ENCODE results near the gene PNMT. TPM values are rescaled to one million over a fixed set of nuclear protein-coding genes. Genes with fewer than 3 reads are reported as not detected.

The PNMT gene
- total and polyA plus RNA-seq, 2 donors (not counting 1 experiment from before 2014, with no cell fraction given): not detected

DNA sequence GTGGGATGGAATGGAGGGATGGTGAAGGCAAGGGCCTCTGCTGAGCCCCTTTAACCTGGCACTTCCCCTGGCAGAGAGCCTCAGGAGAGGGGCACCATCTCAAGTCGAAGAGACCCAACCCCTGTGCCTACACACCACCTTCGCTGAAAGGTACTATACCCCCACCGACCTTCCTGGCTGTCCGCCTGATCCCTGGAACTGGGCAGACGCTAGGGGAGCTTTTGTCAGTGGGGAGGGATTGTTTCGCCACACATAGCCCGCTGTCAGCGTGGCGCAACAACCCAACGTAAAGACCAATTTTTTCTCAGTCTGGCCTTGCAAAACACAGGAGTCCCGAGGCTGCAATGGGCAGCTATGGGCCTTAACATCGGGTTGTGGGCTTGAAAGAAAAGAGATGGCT lies 38.4 kb upstream of the PNMT start:
- no peaks in the 10 kb centered on the region for H4K20me1 ChIP-seq (ENCODE audit: control insufficient read depth, extremely low read depth, insufficient read depth, low read length)
- H3K4me1 ChIP-seq (ENCODE audit: control insufficient read depth, extremely low read depth, insufficient read depth, low read length): no peaks in the 10 kb centered on the region
- no peaks in the 10 kb centered on the region for H3K36me3 ChIP-seq (ENCODE audit: control insufficient read depth, insufficient read depth, low read length)
- no peak for DNase-seq (ENCODE audit: low read depth in 2 of 2)
- H3K4me2 ChIP-seq (ENCODE audit: extremely low read depth, insufficient read depth, low read length): no peak overlapping the region
- H3K9me3 ChIP-seq (ENCODE audit: control insufficient read depth, insufficient read depth, low read depth, low read length): no peaks in the 10 kb centered on the region
- H3K9ac ChIP-seq (ENCODE audit: insufficient read depth, low read length): no peak overlapping the region
- no peaks in the 10 kb centered on the region for H3K79me2 ChIP-seq (ENCODE audit: control insufficient read depth, insufficient read depth, low read length)
- TF ChIP-seq CTCF (conservative IDR thresholded peaks at IDR 0.05 in 1 of 2, IDR thresholded peaks at IDR 0.05 in 1 of 2; ENCODE audit: low read depth in 1 of 2, low read length in 2 of 2) (no peak), EZH2 (IDR thresholded peaks at IDR 0.05; ENCODE audit: low read length, missing control alignments) (no peak)
- H2AFZ ChIP-seq (ENCODE audit: low read length): no peak overlapping the region
- no peak overlapping the region for H3K4me3 ChIP-seq (replicated peaks in 1 of 4; ENCODE audit: control extremely low read depth in 1 of 4, insufficient read depth in 1 of 4, low read depth in 3 of 4, low read length in 4 of 4)
- H3K27ac ChIP-seq (ENCODE audit: insufficient read depth, low read length): no peak overlapping the region
- H3K27me3 ChIP-seq (ENCODE audit: control insufficient read depth, insufficient read depth, low read length): peaks cover 52% of the 10 kb centered on the region

DNA sequence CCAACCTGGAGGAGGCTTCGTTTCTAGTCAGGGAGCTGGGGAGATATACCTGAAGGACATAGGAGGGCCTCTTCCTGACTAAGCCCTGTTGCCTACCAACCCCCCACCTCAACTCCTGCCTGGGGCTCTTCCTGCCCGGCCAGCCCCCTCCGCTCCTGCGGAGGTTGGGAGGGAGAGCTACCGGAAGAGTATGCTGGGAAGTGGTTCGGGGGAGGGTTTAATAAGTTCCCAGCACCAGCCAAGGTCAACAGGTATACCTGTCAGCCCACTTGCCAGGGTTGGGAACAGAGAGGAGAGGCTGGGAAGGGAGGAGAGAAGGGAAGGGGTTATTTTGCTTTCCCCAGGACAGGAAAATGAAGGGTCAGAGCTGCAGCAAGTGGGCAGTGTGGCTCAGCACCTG lies 36.9 kb upstream of the PNMT start:
- no peak overlapping the region for H2AFZ ChIP-seq (ENCODE audit: low read length)
- H3K9me3 ChIP-seq (ENCODE audit: control insufficient read depth, insufficient read depth, low read depth, low read length): no peaks in the 10 kb centered on the region
- H3K4me2 ChIP-seq (ENCODE audit: extremely low read depth, insufficient read depth, low read length): no peak overlapping the region
- TF ChIP-seq CTCF (conservative IDR thresholded peaks at IDR 0.05 in 1 of 2, IDR thresholded peaks at IDR 0.05 in 1 of 2; ENCODE audit: low read depth in 1 of 2, low read length in 2 of 2): no peak
- TF ChIP-seq EZH2 (IDR thresholded peaks at IDR 0.05; ENCODE audit: low read length, missing control alignments): no peak
- H3K27ac ChIP-seq (ENCODE audit: insufficient read depth, low read length): no peak overlapping the region
- no peak overlapping the region for H3K9ac ChIP-seq (ENCODE audit: insufficient read depth, low read length)
- no peaks in the 10 kb centered on the region for H3K79me2 ChIP-seq (ENCODE audit: control insufficient read depth, insufficient read depth, low read length)
- H3K4me3 ChIP-seq (replicated peaks in 1 of 4; ENCODE audit: control extremely low read depth in 1 of 4, insufficient read depth in 1 of 4, low read depth in 3 of 4, low read length in 4 of 4): no peak overlapping the region
- H3K27me3 ChIP-seq (ENCODE audit: control insufficient read depth, insufficient read depth, low read length): peaks cover 37% of the 10 kb centered on the region
- no peak for DNase-seq (ENCODE audit: low read depth in 2 of 2)
- H4K20me1 ChIP-seq (ENCODE audit: control insufficient read depth, extremely low read depth, insufficient read depth, low read length): no peaks in the 10 kb centered on the region
- no peaks in the 10 kb centered on the region for H3K36me3 ChIP-seq (ENCODE audit: control insufficient read depth, insufficient read depth, low read length)
- no peaks in the 10 kb centered on the region for H3K4me1 ChIP-seq (ENCODE audit: control insufficient read depth, extremely low read depth, insufficient read depth, low read length)

DNA sequence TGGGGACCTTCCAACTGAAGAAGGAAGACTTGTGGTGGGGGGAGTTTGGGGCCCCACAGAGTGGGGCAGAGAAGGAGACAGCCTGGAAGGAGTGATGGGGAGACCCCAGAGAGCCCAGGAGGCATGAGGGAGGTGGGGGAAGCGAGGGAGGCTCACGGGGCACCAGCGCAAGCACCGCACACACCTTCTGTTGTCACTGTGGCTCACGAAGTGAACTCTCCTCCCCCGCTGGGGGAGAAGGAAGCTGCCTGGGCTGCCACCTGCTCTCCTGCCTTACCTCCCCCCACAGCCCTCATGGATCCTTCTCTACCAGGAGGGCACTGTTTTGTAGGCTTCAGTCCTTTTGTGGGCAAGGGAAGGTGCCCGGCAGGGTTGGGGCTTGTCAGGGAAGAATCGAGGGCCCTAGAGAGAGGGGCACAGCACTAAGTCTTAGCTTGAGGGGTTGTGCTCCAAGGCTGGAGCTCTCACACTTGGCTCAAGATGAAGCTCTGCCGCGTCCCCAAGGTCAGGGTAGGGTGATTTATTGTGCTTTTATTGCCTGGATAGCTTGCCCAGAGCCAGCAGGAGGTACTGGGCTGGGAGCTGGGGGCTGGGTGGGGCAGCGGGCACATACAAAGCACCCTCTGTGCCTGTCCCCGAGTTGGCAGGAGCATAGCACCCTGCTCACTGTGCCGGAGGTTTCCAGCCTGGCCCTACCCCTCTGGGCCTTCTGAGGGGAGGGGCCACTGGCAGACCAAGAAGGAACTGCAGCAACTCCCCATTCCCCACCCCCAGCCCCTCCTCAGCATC lies 35.9 kb upstream of the PNMT start:
- no peak overlapping the region for H3K27ac ChIP-seq (ENCODE audit: insufficient read depth, low read length)
- H2AFZ ChIP-seq (ENCODE audit: low read length): no peak overlapping the region
- no peaks in the 10 kb centered on the region for H4K20me1 ChIP-seq (ENCODE audit: control insufficient read depth, extremely low read depth, insufficient read depth, low read length)
- no peak for TF ChIP-seq CTCF (conservative IDR thresholded peaks at IDR 0.05 in 1 of 2, IDR thresholded peaks at IDR 0.05 in 1 of 2; ENCODE audit: low read depth in 1 of 2, low read length in 2 of 2)
- TF ChIP-seq EZH2 (IDR thresholded peaks at IDR 0.05; ENCODE audit: low read length, missing control alignments): no peak
- no peaks in the 10 kb centered on the region for H3K36me3 ChIP-seq (ENCODE audit: control insufficient read depth, insufficient read depth, low read length)
- no peak for DNase-seq (ENCODE audit: low read depth in 2 of 2)
- no peak overlapping the region for H3K4me2 ChIP-seq (ENCODE audit: extremely low read depth, insufficient read depth, low read length)
- no peak overlapping the region for H3K4me3 ChIP-seq (replicated peaks in 1 of 4; ENCODE audit: control extremely low read depth in 1 of 4, insufficient read depth in 1 of 4, low read depth in 3 of 4, low read length in 4 of 4)
- H3K4me1 ChIP-seq (ENCODE audit: control insufficient read depth, extremely low read depth, insufficient read depth, low read length): no peaks in the 10 kb centered on the region
- H3K9ac ChIP-seq (ENCODE audit: insufficient read depth, low read length): no peak overlapping the region
- no peaks in the 10 kb centered on the region for H3K9me3 ChIP-seq (ENCODE audit: control insufficient read depth, insufficient read depth, low read depth, low read length)
- peaks cover 2% of the 10 kb centered on the region for H3K79me2 ChIP-seq (ENCODE audit: control insufficient read depth, insufficient read depth, low read length)
- H3K27me3 ChIP-seq (ENCODE audit: control insufficient read depth, insufficient read depth, low read length): peaks cover 29% of the 10 kb centered on the region
